ENCODE measurements around the gene FAR2.

Gene FAR2

GRCh38 chr12:29208936-29209701, 60.0 kb downstream of the FAR2 start:
- no peak for DNase-seq

GRCh38 chr12:29211696-29212095, 62.6 kb downstream of the FAR2 start:
- no peak for DNase-seq

GRCh38 chr12:29212682-29213403, 63.8 kb downstream of the FAR2 start:
- no peak for DNase-seq

GRCh38 chr12:29216266-29216665, 67.2 kb downstream of the FAR2 start:
- no peak for DNase-seq

- DNase-seq, result no peak
Measured at GRCh38 chr12:29216797-29217575, 67.9 kb downstream of the FAR2 start.

- DNase-seq, result no peak
Measured at GRCh38 chr12:29220632-29221336, 71.7 kb downstream of the FAR2 start.

- no peak for DNase-seq
Measured at GRCh38 chr12:29222200-29222599, 73.1 kb downstream of the FAR2 start.

- no peak for DNase-seq
Measured at GRCh38 chr12:29223426-29223825, 74.3 kb downstream of the FAR2 start.

GRCh38 chr12:29223956-29224543, 75.0 kb downstream of the FAR2 start:
- no peak for DNase-seq

- no peak for DNase-seq
Measured at GRCh38 chr12:29224572-29224971, 75.5 kb downstream of the FAR2 start.

- DNase-seq, result no peak
Measured at GRCh38 chr12:29225834-29226233, 76.8 kb downstream of the FAR2 start.

GRCh38 chr12:29226616-29227015, 77.5 kb downstream of the FAR2 start:
- no peak for DNase-seq

GRCh38 chr12:29228474-29229157, 79.5 kb downstream of the FAR2 start:
- DNase-seq, result no peak

- DNase-seq, result no peak
Measured at GRCh38 chr12:29229158-29229505, 80.1 kb downstream of the FAR2 start.

- no peak for DNase-seq
Measured at GRCh38 chr12:29229937-29230336, 80.9 kb downstream of the FAR2 start.

GRCh38 chr12:29230800-29231560, 81.9 kb downstream of the FAR2 start:
- DNase-seq, result no peak

GRCh38 chr12:29232086-29232485, 83.0 kb downstream of the FAR2 start:
- DNase-seq, result no peak

- no peak for DNase-seq
Measured at GRCh38 chr12:29234552-29234951, 85.5 kb downstream of the FAR2 start.

GRCh38 chr12:29234965-29235626, 86.0 kb downstream of the FAR2 start:
- DNase-seq, result no peak

- DNase-seq, result no peak
Measured at GRCh38 chr12:29238822-29239291, 89.8 kb downstream of the FAR2 start.

- DNase-seq, result no peak
Measured at GRCh38 chr12:29239336-29239735, 90.3 kb downstream of the FAR2 start.
